ENCODE measurements around the gene FRY.

DNA sequence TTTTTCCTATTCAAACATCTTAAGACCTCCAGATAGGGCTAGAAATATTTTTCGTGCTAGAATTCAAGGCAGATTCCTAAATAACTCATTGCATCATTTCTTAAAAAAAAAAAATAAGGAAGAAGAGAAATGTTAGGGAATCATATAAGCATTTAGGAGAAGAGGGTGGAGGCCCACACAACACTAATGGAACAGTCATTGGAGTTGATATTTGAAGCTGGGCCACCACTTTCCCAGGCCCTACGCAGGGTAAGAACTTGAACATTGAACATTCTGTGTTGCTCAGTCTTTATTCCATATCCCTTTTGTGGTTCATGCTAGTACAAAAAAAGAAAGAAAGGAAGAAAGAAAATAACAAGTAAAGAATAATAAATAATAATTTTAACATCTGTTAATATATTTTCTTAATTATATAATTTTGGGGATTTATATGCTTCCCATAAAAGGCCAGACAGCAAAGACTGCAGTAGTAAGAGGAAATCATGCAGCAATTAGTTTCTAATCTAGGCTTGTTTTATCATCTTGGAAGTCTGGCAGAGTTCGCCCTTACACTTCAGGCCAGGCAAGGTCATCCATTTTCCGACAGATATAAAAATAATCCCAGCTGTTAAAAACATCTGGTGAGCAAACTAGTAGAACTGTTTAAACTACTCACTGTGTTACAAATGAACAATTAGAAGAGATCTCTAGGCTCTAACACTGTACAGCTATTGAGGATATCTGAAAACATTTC is 127.7 kb downstream of the FRY start:
- TF ChIP-seq, protein P1, sequence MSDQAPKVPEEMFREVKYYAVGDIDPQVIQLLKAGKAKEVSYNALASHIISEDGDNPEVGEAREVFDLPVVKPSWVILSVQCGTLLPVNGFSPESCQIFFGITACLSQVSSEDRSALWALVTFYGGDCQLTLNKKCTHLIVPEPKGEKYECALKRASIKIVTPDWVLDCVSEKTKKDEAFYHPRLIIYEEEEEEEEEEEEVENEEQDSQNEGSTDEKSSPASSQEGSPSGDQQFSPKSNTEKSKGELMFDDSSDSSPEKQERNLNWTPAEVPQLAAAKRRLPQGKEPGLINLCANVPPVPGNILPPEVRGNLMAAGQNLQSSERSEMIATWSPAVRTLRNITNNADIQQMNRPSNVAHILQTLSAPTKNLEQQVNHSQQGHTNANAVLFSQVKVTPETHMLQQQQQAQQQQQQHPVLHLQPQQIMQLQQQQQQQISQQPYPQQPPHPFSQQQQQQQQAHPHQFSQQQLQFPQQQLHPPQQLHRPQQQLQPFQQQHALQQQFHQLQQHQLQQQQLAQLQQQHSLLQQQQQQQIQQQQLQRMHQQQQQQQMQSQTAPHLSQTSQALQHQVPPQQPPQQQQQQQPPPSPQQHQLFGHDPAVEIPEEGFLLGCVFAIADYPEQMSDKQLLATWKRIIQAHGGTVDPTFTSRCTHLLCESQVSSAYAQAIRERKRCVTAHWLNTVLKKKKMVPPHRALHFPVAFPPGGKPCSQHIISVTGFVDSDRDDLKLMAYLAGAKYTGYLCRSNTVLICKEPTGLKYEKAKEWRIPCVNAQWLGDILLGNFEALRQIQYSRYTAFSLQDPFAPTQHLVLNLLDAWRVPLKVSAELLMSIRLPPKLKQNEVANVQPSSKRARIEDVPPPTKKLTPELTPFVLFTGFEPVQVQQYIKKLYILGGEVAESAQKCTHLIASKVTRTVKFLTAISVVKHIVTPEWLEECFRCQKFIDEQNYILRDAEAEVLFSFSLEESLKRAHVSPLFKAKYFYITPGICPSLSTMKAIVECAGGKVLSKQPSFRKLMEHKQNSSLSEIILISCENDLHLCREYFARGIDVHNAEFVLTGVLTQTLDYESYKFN (CRISPR knock-in tag; conservative IDR thresholded peaks at IDR 0.05), result no peak
- TF ChIP-seq, protein P2, sequence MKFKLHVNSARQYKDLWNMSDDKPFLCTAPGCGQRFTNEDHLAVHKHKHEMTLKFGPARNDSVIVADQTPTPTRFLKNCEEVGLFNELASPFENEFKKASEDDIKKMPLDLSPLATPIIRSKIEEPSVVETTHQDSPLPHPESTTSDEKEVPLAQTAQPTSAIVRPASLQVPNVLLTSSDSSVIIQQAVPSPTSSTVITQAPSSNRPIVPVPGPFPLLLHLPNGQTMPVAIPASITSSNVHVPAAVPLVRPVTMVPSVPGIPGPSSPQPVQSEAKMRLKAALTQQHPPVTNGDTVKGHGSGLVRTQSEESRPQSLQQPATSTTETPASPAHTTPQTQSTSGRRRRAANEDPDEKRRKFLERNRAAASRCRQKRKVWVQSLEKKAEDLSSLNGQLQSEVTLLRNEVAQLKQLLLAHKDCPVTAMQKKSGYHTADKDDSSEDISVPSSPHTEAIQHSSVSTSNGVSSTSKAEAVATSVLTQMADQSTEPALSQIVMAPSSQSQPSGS (CRISPR knock-in tag; IDR thresholded peaks at IDR 0.05), result no peak
- TF ChIP-seq, protein P3, sequence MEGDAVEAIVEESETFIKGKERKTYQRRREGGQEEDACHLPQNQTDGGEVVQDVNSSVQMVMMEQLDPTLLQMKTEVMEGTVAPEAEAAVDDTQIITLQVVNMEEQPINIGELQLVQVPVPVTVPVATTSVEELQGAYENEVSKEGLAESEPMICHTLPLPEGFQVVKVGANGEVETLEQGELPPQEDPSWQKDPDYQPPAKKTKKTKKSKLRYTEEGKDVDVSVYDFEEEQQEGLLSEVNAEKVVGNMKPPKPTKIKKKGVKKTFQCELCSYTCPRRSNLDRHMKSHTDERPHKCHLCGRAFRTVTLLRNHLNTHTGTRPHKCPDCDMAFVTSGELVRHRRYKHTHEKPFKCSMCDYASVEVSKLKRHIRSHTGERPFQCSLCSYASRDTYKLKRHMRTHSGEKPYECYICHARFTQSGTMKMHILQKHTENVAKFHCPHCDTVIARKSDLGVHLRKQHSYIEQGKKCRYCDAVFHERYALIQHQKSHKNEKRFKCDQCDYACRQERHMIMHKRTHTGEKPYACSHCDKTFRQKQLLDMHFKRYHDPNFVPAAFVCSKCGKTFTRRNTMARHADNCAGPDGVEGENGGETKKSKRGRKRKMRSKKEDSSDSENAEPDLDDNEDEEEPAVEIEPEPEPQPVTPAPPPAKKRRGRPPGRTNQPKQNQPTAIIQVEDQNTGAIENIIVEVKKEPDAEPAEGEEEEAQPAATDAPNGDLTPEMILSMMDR (CRISPR knock-in tag; IDR thresholded peaks at IDR 0.05), result no peak
- TF ChIP-seq TAF1 (CRISPR knock-in tag; IDR thresholded peaks at IDR 0.05) (no peak), ZNF660 (CRISPR knock-in tag; IDR thresholded peaks at IDR 0.05; ENCODE audit: borderline replicate concordance, low read depth) (no peak), ZNF282 (IDR thresholded peaks at IDR 0.05; ENCODE audit: partially characterized antibody) (no peak)

All from HepG2 (cell line).